ENCODE measurements around the gene ACTN1.

DNA sequence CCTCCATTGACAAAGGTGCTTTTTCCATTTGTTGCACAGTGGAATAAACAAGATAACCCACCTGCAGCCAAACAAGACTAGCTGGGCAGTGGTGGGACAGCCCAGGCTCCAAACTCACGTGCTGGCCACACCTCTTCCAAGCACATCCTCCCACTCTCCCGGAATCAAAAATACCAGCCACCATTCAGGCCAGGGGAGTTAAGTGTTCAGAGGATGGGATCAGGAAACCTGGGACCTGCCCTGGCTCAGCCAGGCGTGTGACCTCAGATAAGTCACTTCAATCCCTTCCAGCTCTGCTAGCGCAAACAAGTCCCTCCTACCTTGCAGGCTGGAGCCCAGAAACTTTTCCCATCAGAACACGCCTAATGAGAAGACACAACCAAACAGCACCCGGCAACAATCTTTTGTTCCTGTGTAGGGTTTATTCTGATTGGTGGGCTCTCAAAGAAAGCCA is 43.3 kb downstream of the ACTN1 start:
- TF ChIP-seq CTCF (IDR thresholded peaks at IDR 0.05) (no peak), POLR2A (IDR thresholded peaks at IDR 0.05) (no peak)
